ENCODE measurements around the gene TBCD.
A peak's percentile ranks its signal among the peaks of the same experiment; 100 is the strongest.
"Not testable (repeated sequence)": the region's sequence is repeated elsewhere in the genome, so short reads cannot be mapped to it uniquely, and the experiment has no call there.

The TBCD gene

DNA sequence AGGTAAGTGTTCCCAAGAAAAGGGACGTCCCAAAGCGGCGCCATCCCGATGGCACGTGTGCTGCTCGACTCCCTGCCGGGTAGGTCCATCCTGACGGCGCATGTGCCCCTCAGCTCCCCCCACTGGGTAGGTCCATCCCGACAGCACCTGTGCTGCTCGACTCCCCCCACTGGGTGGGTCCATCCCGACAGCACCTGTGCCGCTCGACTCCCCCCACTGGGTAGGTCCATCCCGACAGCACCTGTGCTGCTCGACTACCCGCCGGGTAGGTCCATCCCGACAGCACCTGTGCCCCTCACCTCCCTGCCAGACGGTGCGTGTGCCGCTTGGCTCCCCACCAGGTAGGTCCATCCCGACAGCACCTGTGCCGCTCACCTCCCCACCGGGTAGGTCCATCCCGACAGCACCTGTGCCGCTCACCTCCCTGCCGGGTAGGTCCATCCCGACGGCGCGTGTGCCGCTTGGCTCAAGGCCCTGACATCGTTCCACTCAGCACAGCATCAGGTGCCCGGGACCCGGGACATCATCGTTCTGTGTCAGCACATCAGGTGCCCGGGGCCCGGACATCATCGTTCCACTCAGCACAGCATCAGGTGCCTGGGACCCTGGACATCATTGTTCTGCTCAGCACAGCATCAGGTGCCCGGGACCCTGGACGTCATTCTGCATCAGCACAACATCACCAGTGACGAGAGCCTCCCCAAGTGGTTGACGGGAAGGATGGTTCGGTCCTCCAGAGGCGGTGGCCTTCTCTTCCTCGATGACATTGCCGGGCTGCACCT is 22.2 kb upstream of the TBCD start:
- DNase-seq: no peak

DNA sequence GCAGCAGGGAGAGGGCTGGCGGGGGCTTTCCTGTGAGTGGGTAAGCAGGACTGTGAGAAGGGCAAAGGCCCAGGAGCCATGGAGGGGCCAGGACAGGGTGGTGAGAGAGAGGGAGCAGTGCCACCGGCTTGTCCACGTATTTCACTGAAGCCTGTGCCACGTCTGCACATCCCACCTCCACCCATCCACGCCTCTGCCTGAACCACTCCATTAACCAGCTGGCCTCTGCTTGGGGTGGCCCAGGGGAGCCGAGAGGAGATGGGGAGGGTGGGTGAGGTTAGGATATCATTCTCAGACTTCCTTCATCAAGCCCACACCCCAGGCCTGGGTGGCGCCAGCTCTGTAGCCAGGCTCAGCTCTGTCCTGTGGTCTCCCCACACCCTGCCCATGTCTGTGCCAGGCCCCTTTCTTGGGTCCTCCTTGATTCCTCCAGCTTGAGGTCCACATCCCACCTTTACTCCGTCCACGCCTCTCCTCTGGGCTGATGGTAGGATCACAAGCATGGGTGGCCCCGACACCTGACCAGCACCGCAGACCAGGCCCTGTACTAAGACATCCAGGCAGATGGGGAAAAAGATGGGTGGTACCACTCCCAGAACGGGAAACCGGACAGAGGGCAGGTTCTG is 19.6 kb upstream of the TBCD start:
- DNase-seq: no peak

- DNase-seq: peak; percentile 26
Measured at GRCh38 chr17:82734987-82735866, 16.6 kb upstream of the TBCD start, which contains the start of gene FN3K. Gene FN3K (plus strand): TSS chr17:82735615. CDS start chr17:82735637, 22 bp downstream.

- DNase-seq: no peak
Measured at GRCh38 chr17:82736511-82737185, 15.2 kb upstream of the TBCD start.

- DNase-seq: peak; percentile 82
Measured at GRCh38 chr17:82737967-82738877, 13.6 kb upstream of the TBCD start.

DNA sequence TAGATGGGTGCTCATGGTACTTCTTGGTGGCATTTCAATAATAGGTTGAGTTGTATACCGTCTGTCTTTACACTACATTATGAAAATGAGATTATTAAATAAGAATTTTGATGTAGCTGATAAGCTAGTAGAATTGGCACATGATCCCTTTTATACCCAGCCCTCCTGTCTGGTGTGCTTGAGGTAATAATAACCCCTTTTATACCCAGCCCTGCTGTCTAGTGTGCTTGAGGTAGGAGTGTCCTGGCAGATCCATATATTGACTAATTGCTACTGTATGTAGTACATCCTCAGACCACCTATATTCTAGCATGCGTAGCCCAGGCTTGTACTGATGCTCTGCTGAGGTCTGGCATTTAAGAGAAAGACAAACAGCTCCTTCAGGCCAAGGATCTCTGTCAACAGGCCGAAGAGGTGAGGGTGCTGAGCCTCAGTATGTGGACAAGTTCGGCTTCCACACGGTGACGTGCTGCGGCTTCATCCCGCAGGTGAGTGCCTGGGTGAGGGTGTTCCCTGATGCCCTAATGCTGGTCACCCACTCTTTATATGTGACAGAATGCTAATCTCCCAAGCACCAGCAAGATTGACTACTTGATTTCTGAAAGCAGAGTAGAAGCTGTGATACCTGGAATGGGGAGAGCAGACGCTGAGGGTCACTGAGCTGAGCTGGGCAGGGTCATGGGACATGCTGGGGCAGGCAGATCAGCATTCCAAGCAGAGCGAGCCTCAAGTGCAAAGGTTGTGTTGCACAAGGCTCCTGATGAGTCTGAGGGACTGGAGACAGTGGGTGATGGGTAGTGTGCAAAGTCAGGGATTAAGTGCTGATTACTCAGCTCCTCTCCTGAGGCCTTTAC is 10.7 kb upstream of the TBCD start:
- no peak for DNase-seq

DNA sequence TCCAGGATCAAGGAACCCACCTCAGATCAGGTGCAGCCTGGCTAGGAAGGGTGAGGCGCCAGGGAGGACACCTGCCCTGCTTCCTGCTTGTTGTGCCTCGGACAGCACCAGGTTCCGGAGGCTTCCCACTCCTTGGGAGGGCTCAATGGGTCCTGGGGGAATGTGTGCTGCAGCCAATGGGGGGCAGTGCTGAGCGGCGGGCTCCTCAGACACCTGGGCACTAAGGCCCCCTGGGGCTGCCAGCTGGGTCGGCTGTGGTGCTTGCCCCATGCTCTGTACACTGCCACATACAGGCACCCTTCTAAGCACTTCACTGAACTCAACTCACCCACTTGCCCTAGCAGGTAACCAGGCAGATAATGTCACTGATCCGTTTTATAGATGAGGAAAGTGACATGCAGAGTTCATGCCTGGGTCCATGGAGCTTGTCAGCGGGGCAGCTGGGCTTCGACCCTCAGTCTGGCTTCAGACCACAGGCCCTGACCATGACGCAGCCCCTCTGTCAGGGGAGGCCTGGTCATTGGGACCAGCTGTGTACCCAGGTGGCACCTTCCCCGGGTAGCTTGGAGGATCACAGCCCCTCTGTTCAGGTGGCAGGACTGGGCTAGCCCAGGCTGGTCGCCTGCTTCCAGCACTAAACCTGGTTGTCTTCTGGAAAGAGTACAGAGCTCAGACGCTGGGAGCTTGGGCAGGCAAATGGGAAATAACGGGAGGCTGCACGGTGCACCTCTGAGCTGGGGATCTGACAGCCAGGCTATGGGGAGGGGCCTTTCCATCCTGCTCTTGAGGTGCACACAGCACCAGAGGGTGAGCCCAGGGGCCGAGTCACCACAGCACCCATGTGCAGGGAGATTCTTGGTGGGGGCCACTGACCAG is 8.3 kb upstream of the TBCD start:
- no peak for DNase-seq

- DNase-seq: not testable (repeated sequence)
Measured at GRCh38 chr17:82744736-82745135, 7.1 kb upstream of the TBCD start.

GRCh38 chr17:82745524-82745923 is 6.3 kb upstream of the TBCD start:
- peak; percentile 61 for DNase-seq

DNA sequence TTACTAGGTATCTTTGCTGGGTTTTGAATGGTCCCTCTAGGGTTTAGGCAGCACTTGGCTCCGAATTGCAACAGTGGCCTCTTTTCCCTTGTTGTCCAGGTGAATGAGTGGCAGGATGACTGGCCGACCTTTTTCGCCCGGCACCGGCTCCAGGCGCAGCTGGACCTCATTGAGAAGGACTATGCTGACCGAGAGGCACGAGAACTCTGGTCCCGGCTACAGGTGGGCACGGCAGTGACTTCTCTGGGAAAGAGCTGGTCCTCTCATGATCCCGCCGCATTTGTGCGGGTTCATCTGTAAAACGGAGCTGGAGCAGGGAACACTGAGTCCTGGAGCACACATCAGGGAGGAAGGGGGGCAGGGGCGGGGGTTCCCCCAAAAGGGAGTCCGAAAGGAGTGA is 3.1 kb upstream of the TBCD start:
- DNase-seq: no peak

DNA sequence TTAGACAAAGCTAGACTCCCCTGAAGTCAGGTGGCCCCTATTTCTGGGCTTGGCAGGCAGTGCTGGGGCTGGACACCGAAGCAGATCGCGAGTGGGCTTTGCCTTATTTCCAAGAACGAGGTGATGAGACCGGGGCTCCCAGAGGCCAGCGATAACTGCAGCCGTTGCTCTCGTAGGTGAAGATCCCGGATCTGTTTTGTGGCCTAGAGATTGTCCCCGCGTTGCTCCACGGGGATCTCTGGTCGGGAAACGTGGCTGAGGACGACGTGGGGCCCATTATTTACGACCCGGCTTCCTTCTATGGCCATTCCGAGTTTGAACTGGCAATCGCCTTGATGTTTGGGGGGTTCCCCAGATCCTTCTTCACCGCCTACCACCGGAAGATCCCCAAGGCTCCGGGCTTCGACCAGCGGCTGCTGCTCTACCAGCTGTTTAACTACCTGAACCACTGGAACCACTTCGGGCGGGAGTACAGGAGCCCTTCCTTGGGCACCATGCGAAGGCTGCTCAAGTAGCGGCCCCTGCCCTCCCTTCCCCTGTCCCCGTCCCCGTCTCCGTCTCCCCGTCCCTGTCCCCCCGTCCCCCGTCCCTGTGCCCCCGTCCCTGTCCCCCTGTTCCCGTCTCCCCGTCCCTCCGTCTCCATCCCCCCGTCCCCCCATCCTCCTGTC is 1.5 kb upstream of the TBCD start:
- DNase-seq: no peak

DNA sequence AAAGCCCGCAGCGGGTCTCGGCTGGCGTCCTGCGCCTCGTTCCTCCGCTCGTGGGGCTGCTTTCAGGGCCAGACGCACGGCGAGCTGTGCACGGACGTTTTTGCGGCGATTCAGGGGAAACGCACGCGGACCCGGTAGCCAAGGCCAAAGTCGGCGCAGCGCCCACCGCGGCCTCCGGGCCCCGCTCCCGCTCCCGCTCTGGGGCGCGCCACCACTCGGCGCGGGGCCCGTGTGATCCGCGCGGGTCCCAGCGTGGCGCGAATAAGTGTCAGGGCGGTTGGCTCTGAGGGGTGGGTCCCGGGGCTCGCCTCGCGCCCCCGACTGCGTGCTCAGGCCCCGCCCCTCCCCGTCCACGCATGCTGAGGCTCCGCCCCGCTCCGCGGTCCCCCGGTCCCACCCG is 694 bp upstream of the TBCD start:
- no peak for DNase-seq

DNA sequence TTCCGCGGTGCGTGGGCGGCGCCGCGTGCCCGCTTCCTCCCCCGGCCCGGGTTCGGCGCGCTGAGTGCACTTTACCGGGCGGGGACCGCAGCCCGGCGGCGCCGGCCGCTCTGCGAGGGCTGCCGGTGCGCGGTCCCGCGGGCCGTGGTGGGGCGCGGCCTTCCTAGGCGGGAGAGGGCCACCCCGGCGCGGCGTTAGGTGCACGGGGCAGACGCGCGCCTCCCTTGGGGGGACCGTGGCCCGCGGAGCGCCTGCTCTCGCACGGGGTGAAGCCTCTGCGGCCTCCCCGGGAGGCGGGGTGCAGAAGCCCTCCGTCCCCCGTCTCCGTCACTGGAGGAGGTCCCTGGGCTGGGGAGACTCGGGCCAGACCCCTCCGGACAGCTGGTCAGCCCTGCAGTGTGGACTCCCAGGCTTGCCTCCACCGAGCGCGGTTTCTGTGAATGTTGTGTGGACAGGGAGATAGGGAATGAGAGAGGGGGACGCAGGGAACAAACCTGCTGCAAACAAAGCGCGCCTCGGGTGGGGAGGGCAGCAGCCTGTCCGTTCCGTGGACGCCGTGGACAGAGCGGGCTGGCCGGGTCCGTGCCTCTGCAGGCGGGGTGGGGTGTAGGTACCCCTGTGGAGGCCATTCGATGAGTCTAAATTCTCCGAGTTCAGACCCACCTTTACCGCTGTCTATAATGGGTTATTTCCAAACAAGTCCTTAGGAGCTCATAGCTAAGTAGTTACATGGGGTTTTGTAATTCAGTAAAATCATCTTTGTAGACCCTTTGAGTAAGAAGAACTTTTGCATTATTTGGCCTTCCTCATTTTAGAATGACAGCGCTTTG is 721 bp downstream of the TBCD start:
- no peak for DNase-seq

DNA sequence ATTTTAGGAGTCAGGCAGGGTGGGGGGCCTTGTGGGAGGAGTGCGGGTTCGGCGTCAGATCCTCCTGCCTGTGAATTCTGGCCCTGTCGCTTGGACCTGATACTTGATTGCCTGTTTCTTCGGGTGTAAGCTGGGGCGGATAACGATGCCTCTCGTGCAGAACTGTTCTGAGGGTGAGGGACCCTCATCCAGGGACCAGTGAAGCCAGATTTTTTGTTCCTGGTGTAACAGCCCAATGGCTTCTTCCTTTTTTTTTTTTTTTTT is 1.3 kb downstream of the TBCD start:
- DNase-seq: no peak

GRCh38 chr17:82754297-82755208 is 2.7 kb downstream of the TBCD start:
- no peak for DNase-seq

- DNase-seq: no peak
Measured at GRCh38 chr17:82756166-82756565, 4.3 kb downstream of the TBCD start.

DNA sequence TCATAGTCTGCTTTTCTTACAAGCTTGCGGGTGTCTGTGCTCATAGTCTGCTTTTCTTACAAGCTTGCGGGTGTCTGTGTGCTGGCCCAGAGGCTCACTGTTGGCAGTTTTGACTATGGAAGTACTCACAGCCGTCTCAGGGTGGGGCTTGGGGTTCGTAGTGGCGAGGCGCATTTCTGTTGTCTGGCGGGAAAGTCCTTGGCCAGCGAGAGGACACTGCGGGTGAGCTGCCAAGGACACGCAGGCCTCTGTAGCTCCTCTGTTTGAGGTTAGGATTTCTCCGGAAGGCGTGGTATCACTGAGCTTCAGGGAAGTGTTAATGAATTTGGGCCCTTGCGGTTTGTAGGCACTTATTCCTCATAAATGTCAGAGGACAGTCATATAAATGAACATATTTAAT is 13.5 kb downstream of the TBCD start:
- no peak for DNase-seq
